ENCODE measurements around the gene ARID1B. TPM values are rescaled to one million over a fixed set of nuclear protein-coding genes. Genes with fewer than 3 reads are reported as not detected.

The ARID1B gene
- total RNA-seq, 1 donor from 2014 or later = 248 TPM

DNA sequence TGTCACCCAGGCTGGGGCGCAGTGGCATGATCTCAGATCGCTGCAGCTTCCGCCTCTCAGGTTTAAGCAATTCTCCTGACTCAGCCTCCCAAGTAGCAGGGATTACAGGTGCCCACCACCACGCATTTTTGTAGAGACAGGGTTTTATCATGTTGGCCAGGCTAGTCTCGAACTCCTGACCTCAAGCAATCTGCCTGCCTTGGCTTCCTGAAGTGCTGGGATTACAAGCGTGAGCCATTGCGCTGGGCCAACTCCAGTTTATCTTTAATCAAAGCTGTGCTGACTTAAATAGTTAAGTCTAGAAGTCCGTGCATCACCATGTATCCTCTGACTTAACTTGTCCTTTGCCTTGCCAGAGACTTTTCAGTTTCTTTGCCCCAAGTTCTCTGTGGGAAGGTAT lies 321.8 kb downstream of the ARID1B start:
- POLR2A ChIA-PET = no interaction called here
- ATAC-seq (ENCODE audit: low read depth) (no peak), DNase-seq (no peak)
- CTCF ChIA-PET = no interaction called here
- Mint-ChIP-seq H3K27ac (peak overlapping the region; percentile 78), H3K9me3 (no peaks in the 10 kb centered on the region), H3K27me3 (no peaks in the 10 kb centered on the region), H3K4me1 (peaks cover 60% of the 10 kb centered on the region), H3K4me3 (no peak overlapping the region), H3K36me3 (ENCODE audit: low read depth) (peaks cover 34% of the 10 kb centered on the region)
- TF ChIP-seq, protein P1, sequence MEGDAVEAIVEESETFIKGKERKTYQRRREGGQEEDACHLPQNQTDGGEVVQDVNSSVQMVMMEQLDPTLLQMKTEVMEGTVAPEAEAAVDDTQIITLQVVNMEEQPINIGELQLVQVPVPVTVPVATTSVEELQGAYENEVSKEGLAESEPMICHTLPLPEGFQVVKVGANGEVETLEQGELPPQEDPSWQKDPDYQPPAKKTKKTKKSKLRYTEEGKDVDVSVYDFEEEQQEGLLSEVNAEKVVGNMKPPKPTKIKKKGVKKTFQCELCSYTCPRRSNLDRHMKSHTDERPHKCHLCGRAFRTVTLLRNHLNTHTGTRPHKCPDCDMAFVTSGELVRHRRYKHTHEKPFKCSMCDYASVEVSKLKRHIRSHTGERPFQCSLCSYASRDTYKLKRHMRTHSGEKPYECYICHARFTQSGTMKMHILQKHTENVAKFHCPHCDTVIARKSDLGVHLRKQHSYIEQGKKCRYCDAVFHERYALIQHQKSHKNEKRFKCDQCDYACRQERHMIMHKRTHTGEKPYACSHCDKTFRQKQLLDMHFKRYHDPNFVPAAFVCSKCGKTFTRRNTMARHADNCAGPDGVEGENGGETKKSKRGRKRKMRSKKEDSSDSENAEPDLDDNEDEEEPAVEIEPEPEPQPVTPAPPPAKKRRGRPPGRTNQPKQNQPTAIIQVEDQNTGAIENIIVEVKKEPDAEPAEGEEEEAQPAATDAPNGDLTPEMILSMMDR (IDR thresholded peaks at IDR 0.05) = no peak
- intact Hi-C loops (cut with micrococcal nuclease) = no loop called here

DNA sequence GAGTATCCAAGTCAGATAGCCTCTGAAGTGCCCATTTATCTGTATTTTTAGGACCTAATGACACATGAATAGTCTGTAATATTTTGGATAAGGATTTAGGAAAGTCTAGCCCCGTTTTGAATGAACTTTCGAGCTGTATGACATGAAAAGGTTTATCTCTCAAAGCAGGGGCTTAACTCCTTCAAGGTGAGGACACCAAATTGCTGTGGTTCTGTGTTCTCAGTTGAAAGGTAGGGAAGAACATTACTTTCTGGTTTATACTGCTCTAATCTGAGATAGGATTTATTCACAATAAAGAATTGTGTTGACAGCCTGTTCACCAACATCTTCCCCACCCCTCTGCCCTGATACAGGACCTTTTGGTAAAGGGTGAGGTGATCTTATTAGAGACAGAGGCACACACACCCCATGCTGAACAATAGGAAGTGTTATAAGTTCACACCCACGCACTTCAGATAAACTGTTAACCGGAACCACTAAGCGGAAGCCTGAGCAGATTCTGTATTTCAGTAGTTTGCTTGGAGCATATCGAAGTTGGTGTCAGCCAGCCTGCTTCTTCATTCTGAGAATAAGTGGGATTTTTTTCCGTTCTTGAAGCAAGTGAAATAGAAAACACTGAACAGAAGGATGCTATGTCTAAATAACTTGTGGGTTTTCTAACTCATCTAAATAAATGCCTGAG lies 322.9 kb downstream of the ARID1B start:
- H3K27ac Mint-ChIP-seq = peak overlapping the region; percentile 78
- H3K9me3 Mint-ChIP-seq = no peaks in the 10 kb centered on the region
- H3K4me3 Mint-ChIP-seq = peak overlapping the region; percentile 44
- intact Hi-C loops (cut with micrococcal nuclease) = loop anchor here (1.0 kb wide), 3 partner anchors 21 to 66 kb away; no protein-coding TSS in a partner anchor
- no peaks in the 10 kb centered on the region for H3K27me3 Mint-ChIP-seq
- no peak for DNase-seq
- peaks cover 60% of the 10 kb centered on the region for H3K4me1 Mint-ChIP-seq
- ATAC-seq (ENCODE audit: low read depth) = peak; percentile 94
- peaks cover 37% of the 10 kb centered on the region for H3K36me3 Mint-ChIP-seq (ENCODE audit: low read depth)
- ChIA-PET CTCF (no interaction called here), POLR2A (no interaction called here)
- TF ChIP-seq, protein P1 (IDR thresholded peaks at IDR 0.05) = no peak

DNA sequence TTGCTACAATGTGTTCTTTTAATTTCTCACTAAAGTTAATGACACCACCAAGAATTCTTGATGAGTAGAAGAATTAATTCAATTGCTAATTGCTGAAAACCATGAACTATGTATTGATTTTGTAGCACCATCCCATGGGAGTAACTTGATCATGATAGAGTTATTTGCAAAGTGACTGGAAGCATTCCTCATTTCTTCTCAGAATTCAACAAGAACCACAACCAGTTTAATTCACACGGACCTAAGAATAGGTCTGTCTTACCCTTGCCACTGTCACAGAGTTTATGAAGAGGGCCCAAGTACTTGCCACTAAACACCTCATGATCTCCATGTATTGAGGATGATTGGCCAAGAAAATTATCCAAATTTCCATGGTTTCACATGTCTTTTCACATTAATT lies 324.0 kb downstream of the ARID1B start:
- H3K9me3 Mint-ChIP-seq = no peaks in the 10 kb centered on the region
- ATAC-seq (ENCODE audit: low read depth) (no peak), DNase-seq (no peak)
- ChIA-PET POLR2A (no interaction called here), CTCF (no interaction called here)
- no peak overlapping the region for H3K27ac Mint-ChIP-seq
- peaks cover 58% of the 10 kb centered on the region for H3K4me1 Mint-ChIP-seq
- peaks cover 36% of the 10 kb centered on the region for H3K36me3 Mint-ChIP-seq (ENCODE audit: low read depth)
- intact Hi-C loops (cut with micrococcal nuclease) = no loop called here
- no peaks in the 10 kb centered on the region for H3K27me3 Mint-ChIP-seq
- H3K4me3 Mint-ChIP-seq = no peak overlapping the region
- TF ChIP-seq, protein P1 (IDR thresholded peaks at IDR 0.05) = no peak

DNA sequence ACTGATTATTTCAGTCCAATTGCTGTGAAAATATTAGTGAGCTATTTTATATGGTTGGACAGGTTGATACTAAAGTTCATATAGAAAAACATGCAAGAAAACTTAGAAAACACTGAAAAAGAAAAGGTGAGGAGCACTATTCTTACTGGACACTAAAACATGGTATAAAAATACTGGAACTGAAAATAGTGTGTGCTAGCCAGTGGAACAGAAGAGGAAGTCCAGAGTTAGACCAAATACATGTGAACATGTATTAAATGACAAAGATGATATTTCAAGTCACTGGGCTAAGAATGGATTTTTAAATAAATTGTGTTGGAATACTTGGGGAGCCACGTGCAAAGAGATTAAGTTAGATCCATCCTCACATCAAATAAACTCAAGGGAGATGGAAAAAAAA lies 327.6 kb downstream of the ARID1B start:
- Mint-ChIP-seq H3K4me1 (peaks cover 47% of the 10 kb centered on the region), H3K27me3 (no peaks in the 10 kb centered on the region), H3K9me3 (no peaks in the 10 kb centered on the region), H3K27ac (peak overlapping the region; percentile 18), H3K4me3 (peak overlapping the region; percentile 11), H3K36me3 (ENCODE audit: low read depth) (peaks cover 33% of the 10 kb centered on the region)
- intact Hi-C loops (cut with micrococcal nuclease) = no loop called here
- ChIA-PET CTCF (no interaction called here), POLR2A (no interaction called here)
- TF ChIP-seq, protein P1 (IDR thresholded peaks at IDR 0.05) = no peak
- ATAC-seq (ENCODE audit: low read depth) (no peak), DNase-seq (no peak)

DNA sequence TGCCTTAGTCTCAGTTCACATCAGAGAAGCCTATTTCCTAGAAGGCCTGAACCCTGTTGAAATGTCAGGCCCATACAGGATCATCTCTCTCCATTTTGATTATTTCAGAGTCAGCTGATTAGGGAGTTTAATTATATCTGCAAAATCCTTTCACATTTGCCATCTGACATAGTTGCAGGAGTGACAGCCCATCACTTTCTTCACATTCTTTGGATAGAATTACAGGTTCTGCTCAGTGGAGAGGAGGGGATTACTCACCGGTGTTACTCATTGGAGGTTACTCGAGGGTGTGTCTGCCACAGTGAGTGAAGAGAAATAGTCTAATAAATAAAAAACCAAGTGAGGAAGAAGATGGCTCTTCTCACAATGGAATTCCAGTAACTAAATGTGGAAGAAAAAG lies 329.3 kb downstream of the ARID1B start:
- intact Hi-C loops (cut with micrococcal nuclease) = no loop called here
- TF ChIP-seq, protein P1 (IDR thresholded peaks at IDR 0.05) = no peak
- no peak overlapping the region for H3K27ac Mint-ChIP-seq
- H3K4me1 Mint-ChIP-seq = peaks cover 30% of the 10 kb centered on the region
- H3K4me3 Mint-ChIP-seq = no peak overlapping the region
- H3K36me3 Mint-ChIP-seq (ENCODE audit: low read depth) = peaks cover 44% of the 10 kb centered on the region
- H3K9me3 Mint-ChIP-seq = no peaks in the 10 kb centered on the region
- no peaks in the 10 kb centered on the region for H3K27me3 Mint-ChIP-seq
- POLR2A ChIA-PET = no interaction called here
- ATAC-seq (ENCODE audit: low read depth) = no peak
- CTCF ChIA-PET = no interaction called here
- DNase-seq = no peak
